ENCODE measurements around the gene AOPEP. TPM values are rescaled to one million over a fixed set of nuclear protein-coding genes. Genes with fewer than 3 reads are reported as not detected.

The AOPEP gene
- total and polyA plus RNA-seq, 4 donors: 29.0 to 121 (median 60.0) TPM

- ATAC-seq (ENCODE audit: insufficient read depth, low FRiP score): no peak
- H3K27ac ChIP-seq (ENCODE audit: low read depth in 1 of 2, low read length in 1 of 2): no peak overlapping the region
- H3K4me1 ChIP-seq (ENCODE audit: control insufficient read depth in 5 of 5, insufficient read depth in 5 of 5, low read length in 5 of 5): peaks cover 6 to 41% (median 11%) of the 10 kb centered on the region in 5 donors
- DNase-seq: no peak
- no peaks in the 10 kb centered on the region for H3K9me3 ChIP-seq (ENCODE audit: control insufficient read depth in 4 of 4, insufficient read depth in 3 of 4, low read length in 3 of 4)
- H3K36me3 ChIP-seq (ENCODE audit: control insufficient read depth in 4 of 4, insufficient read depth in 4 of 4, low read length in 4 of 4): peaks cover 0 to 4% (median 0%) of the 10 kb centered on the region in 4 donors
- WGBS, 2 donors: 79 to 91% methylated on average over 4 of the region's 4 CpGs
- no peaks in the 10 kb centered on the region for H3K27me3 ChIP-seq (ENCODE audit: control insufficient read depth in 3 of 3, insufficient read depth in 3 of 3, low read length in 2 of 3)
- no peak overlapping the region for H3K9ac ChIP-seq (ENCODE audit: insufficient read depth in 1 of 2, low read length in 2 of 2)
- H3K4me3 ChIP-seq: no peak overlapping the region
- no peak for TF ChIP-seq CTCF (IDR thresholded peaks at IDR 0.05; ENCODE audit: control extremely low read depth, extremely low read depth)
Observed at GRCh38 chr9:94825611-94825958, 99.1 kb downstream of the AOPEP start.

GRCh38 chr9:94826044-94826443, 99.5 kb downstream of the AOPEP start:
- no peak for DNase-seq
- WGBS, 2 donors: 93 to 95% methylated on average over 9 of the region's 9 CpGs
- Histone ChIP-seq H3K27me3 (ENCODE audit: control insufficient read depth in 3 of 3, insufficient read depth in 3 of 3, low read length in 2 of 3) (no peaks in the 10 kb centered on the region), H3K9ac (ENCODE audit: insufficient read depth in 1 of 2, low read length in 2 of 2) (no peak overlapping the region), H3K4me1 (ENCODE audit: control insufficient read depth in 5 of 5, insufficient read depth in 5 of 5, low read length in 5 of 5) (peaks cover 6 to 41% (median 11%) of the 10 kb centered on the region in 5 donors), H3K4me3 (no peak overlapping the region), H3K36me3 (ENCODE audit: control insufficient read depth in 4 of 4, insufficient read depth in 4 of 4, low read length in 4 of 4) (peaks cover 0 to 4% (median 0%) of the 10 kb centered on the region in 4 donors), H3K27ac (ENCODE audit: low read depth in 1 of 2, low read length in 1 of 2) (no peak overlapping the region), H3K9me3 (ENCODE audit: control insufficient read depth in 4 of 4, insufficient read depth in 3 of 4, low read length in 3 of 4) (no peaks in the 10 kb centered on the region)
- ATAC-seq (ENCODE audit: insufficient read depth, low FRiP score): no peak
- no peak for TF ChIP-seq CTCF (IDR thresholded peaks at IDR 0.05; ENCODE audit: control extremely low read depth, extremely low read depth)

- DNase-seq (no peak), ATAC-seq (ENCODE audit: insufficient read depth, low FRiP score) (no peak)
- Histone ChIP-seq H3K27ac (ENCODE audit: low read depth in 1 of 2, low read length in 1 of 2) (no peak overlapping the region), H3K27me3 (ENCODE audit: control insufficient read depth in 3 of 3, insufficient read depth in 3 of 3, low read length in 2 of 3) (no peaks in the 10 kb centered on the region), H3K4me3 (no peak overlapping the region), H3K36me3 (ENCODE audit: control insufficient read depth in 4 of 4, insufficient read depth in 4 of 4, low read length in 4 of 4) (peaks cover 0 to 4% (median 0%) of the 10 kb centered on the region in 4 donors), H3K9ac (ENCODE audit: insufficient read depth in 1 of 2, low read length in 2 of 2) (no peak overlapping the region), H3K4me1 (ENCODE audit: control insufficient read depth in 5 of 5, insufficient read depth in 5 of 5, low read length in 5 of 5) (peaks cover 5 to 36% (median 11%) of the 10 kb centered on the region in 5 donors), H3K9me3 (ENCODE audit: control insufficient read depth in 4 of 4, insufficient read depth in 3 of 4, low read length in 3 of 4) (peaks cover 0 to 3% (median 0%) of the 10 kb centered on the region in 4 donors)
- WGBS, 2 donors: 87 to 93% methylated on average over 3 of the region's 3 CpGs
- TF ChIP-seq CTCF (IDR thresholded peaks at IDR 0.05; ENCODE audit: control extremely low read depth, extremely low read depth): no peak
Observed at GRCh38 chr9:94826644-94827410, 100.3 kb downstream of the AOPEP start.
